GM18520 (cell line): ENCODE measurements around the gene KRT24.

Experiments
- ATAC-seq: cut with Tn5 transposase; IDR thresholded peaks from one replicate; pipeline ENCODE4 v1.9.1; 2021; ENCODE audit not compliant: unreplicated experiment

Gene KRT24

GRCh38 chr17:40695874-40696472 is 7.6 kb downstream of the KRT24 start:
- ATAC-seq: no peak

- no peak for ATAC-seq
Measured at GRCh38 chr17:40694584-40694983, 9.0 kb downstream of the KRT24 start.

GRCh38 chr17:40687106-40687505 is 16.4 kb downstream of the KRT24 start:
- ATAC-seq: no peak

GRCh38 chr17:40686192-40686591 is 17.4 kb downstream of the KRT24 start:
- ATAC-seq: no peak

GRCh38 chr17:40680998-40681397 is 22.6 kb downstream of the KRT24 start:
- ATAC-seq: no peak

- ATAC-seq: no peak
Measured at GRCh38 chr17:40679523-40679907, 24.0 kb downstream of the KRT24 start.

- no peak for ATAC-seq
Measured at GRCh38 chr17:40678902-40679522, 24.5 kb downstream of the KRT24 start.

GRCh38 chr17:40675905-40676304 is 27.6 kb downstream of the KRT24 start:
- ATAC-seq: no peak

- ATAC-seq: no peak
Measured at GRCh38 chr17:40672654-40673053, 30.9 kb downstream of the KRT24 start.

GRCh38 chr17:40671282-40671681 is 32.3 kb downstream of the KRT24 start:
- ATAC-seq: no peak

GRCh38 chr17:40666331-40666730 is 37.2 kb downstream of the KRT24 start:
- ATAC-seq: no peak

- no peak for ATAC-seq
Measured at GRCh38 chr17:40664582-40665333, 38.8 kb downstream of the KRT24 start, which contains the start of gene KRT222. Gene KRT222, minus strand, starts transcription at chr17:40665177. Its CDS starts 78 bp downstream, at chr17:40665099.

GRCh38 chr17:40663252-40663651 is 40.3 kb downstream of the KRT24 start:
- no peak for ATAC-seq

- ATAC-seq: no peak
Measured at GRCh38 chr17:40659911-40660310, 43.6 kb downstream of the KRT24 start.

- ATAC-seq: no peak
Measured at GRCh38 chr17:40658396-40658795, 45.2 kb downstream of the KRT24 start.

- no peak for ATAC-seq
Measured at GRCh38 chr17:40651939-40652338, 51.6 kb downstream of the KRT24 start.

- ATAC-seq: no peak
Measured at GRCh38 chr17:40648384-40648968, 55.1 kb downstream of the KRT24 start.
